ENCODE measurements around the gene ABCA6. TPM values are rescaled to one million over a fixed set of nuclear protein-coding genes. Genes with fewer than 3 reads are reported as not detected.

ABCA6 gene
- total and polyA plus RNA-seq, 3 experiments from 2014 or later: 0.16 to 0.20 TPM; not detected in 1

Other genes with a start within 250 kb of the ABCA6 start
- not detected for gene ABCA8, start 186.5 kb downstream of the ABCA6 start, total RNA-seq
- not detected for gene ABCA8, start 186.5 kb downstream of the ABCA6 start, polyA plus RNA-seq
- not detected for gene ABCA9, start 81.0 kb downstream of the ABCA6 start, total RNA-seq
- gene ABCA9, start 81.0 kb downstream of the ABCA6 start, polyA plus RNA-seq: not detected
- under 1 TPM; 0.46 to 0.60 TPM for gene ABCA10, start 86.9 kb upstream of the ABCA6 start, total RNA-seq
- gene ABCA10, start 86.9 kb upstream of the ABCA6 start, polyA plus RNA-seq: not detected
- gene ABCA5, start 185.2 kb upstream of the ABCA6 start, total RNA-seq: 10 to 100 TPM; 14.8 to 15.4 TPM
- 9.2 TPM for gene ABCA5, start 185.2 kb upstream of the ABCA6 start, polyA plus RNA-seq